Heart left ventricle (tissue), 13 donors: Measurements from ENCODE around the gene LRP5.

Source experiments
- CTCF ChIP-seq, 12 donors: fragments of 200-600 bp; sonication (generic) in 4 of 12; IDR thresholded peaks; one replicate each; pipeline versions ENCODE4 v1.5.0 to v1.8.0; 2018 to 2022; ENCODE audit warnings: antibody characterized with exemption in 12 of 12, mild to moderate bottlenecking in 5 of 12
- POLR2A ChIP-seq, 2 donors: fragments of 450-650 bp; IDR thresholded peaks; one replicate each; pipeline ENCODE4 v1.6.1; 2017; ENCODE audit warnings: antibody characterized with exemption in 2 of 2, mild to moderate bottlenecking in 2 of 2, moderate library complexity in 2 of 2
- donor health status: ischemic (EF 13 %, LVEDD 7.1; RV severe dilation, severe dysfunction).
- donor health status: DM: no; HTN: yes; CAD: no.
- donor health status: DM: no; HTN: no; CAD: no.
- donor health status: ischemic (EF 25% LVEDD 6.9; RV normal size, moderate dysfunction).
- donor health status: ischemic (EF 25% LVEDD 5.7; RV mildly dilated, moderate dysfunction).
- donor health status: ischemic (EF 35%, LVEDD 5.7; RV mildly dilated, moderate dysfunction).
- donor health status: nonischemic (EF 11% LVEDD 7.7; RV severe dilation, severe dysfunction).
- donor health status: DM: yes; HTN: yes; CAD: no.
- donor health status: PGD.
- donor health status: ischemic (EF 29% LVEDD 5.4; RV normal size, mild dysfunction).
- donor health status: nonischemic (EF 23%, LVEDD 6.1; RV moderate dilation, normal function).

GRCh38 chr11:68325907-68326220, 13.5 kb downstream of the LRP5 start:
- TF ChIP-seq POLR2A (IDR thresholded peaks at IDR 0.05) (no peak), CTCF (IDR thresholded peaks at IDR 0.05) (no peak)
